ENCODE measurements around the gene LNPEP.

- TF ChIP-seq YY1 (IDR thresholded peaks at IDR 0.05; ENCODE audit: insufficient read depth, insufficient read length) (no peak), ZNF274 (IDR thresholded peaks at IDR 0.05; ENCODE audit: low read depth, low read length) (no peak)
These were observed 26.7 kb downstream of the LNPEP start for GRCh38 chr5:96962540-96962991.

Measured in NT2/D1 (cell line).